Measurements from ENCODE around the gene KCNK15.

Gene KCNK15

GRCh38 chr20:44781118-44781517 is 35.5 kb downstream of the KCNK15 start:
- no peak overlapping the region for H3K27ac ChIP-seq (ENCODE audit: low read depth, low read length)
- no peak overlapping the region for H3K4me3 ChIP-seq (ENCODE audit: low read depth, low read length)
- H3K36me3 ChIP-seq (ENCODE audit: control insufficient read depth, insufficient read depth, low read length), result no peaks in the 10 kb centered on the region
- no peaks in the 10 kb centered on the region for H3K9me3 ChIP-seq (ENCODE audit: control insufficient read depth, insufficient read depth, low read length)
- no peaks in the 10 kb centered on the region for H3K27me3 ChIP-seq (ENCODE audit: control insufficient read depth, insufficient read depth, low read length)
- peaks cover 22% of the 10 kb centered on the region for H3K4me1 ChIP-seq (ENCODE audit: control insufficient read depth, insufficient read depth, low read length)
- H3K9ac ChIP-seq (ENCODE audit: low read depth, low read length), result no peak overlapping the region

GRCh38 chr20:44781791-44782190 is 36.1 kb downstream of the KCNK15 start:
- Histone ChIP-seq H3K9ac (ENCODE audit: low read depth, low read length) (no peak overlapping the region), H3K36me3 (ENCODE audit: control insufficient read depth, insufficient read depth, low read length) (no peaks in the 10 kb centered on the region), H3K9me3 (ENCODE audit: control insufficient read depth, insufficient read depth, low read length) (no peaks in the 10 kb centered on the region), H3K27me3 (ENCODE audit: control insufficient read depth, insufficient read depth, low read length) (no peaks in the 10 kb centered on the region), H3K27ac (ENCODE audit: low read depth, low read length) (no peak overlapping the region), H3K4me3 (ENCODE audit: low read depth, low read length) (no peak overlapping the region), H3K4me1 (ENCODE audit: control insufficient read depth, insufficient read depth, low read length) (peaks cover 27% of the 10 kb centered on the region)

GRCh38 chr20:44784688-44785087 is 39.0 kb downstream of the KCNK15 start:
- H3K4me3 ChIP-seq (ENCODE audit: low read depth, low read length), result peak overlapping the region; percentile 0; the same call in 1 of the 2 replicates
- peak overlapping the region; percentile 29; the same call in 1 of the 2 replicates for H3K9ac ChIP-seq (ENCODE audit: low read depth, low read length)
- no peaks in the 10 kb centered on the region for H3K27me3 ChIP-seq (ENCODE audit: control insufficient read depth, insufficient read depth, low read length)
- H3K9me3 ChIP-seq (ENCODE audit: control insufficient read depth, insufficient read depth, low read length), result no peaks in the 10 kb centered on the region
- H3K27ac ChIP-seq (ENCODE audit: low read depth, low read length), result peak overlapping the region; percentile 59
- peaks cover 27% of the 10 kb centered on the region for H3K4me1 ChIP-seq (ENCODE audit: control insufficient read depth, insufficient read depth, low read length)
- no peaks in the 10 kb centered on the region for H3K36me3 ChIP-seq (ENCODE audit: control insufficient read depth, insufficient read depth, low read length)

- no peak overlapping the region for H3K9ac ChIP-seq (ENCODE audit: low read depth, low read length)
- H3K36me3 ChIP-seq (ENCODE audit: control insufficient read depth, insufficient read depth, low read length), result no peaks in the 10 kb centered on the region
- no peak overlapping the region for H3K27ac ChIP-seq (ENCODE audit: low read depth, low read length)
- no peak overlapping the region for H3K4me3 ChIP-seq (ENCODE audit: low read depth, low read length)
- peaks cover 27% of the 10 kb centered on the region for H3K4me1 ChIP-seq (ENCODE audit: control insufficient read depth, insufficient read depth, low read length)
- no peaks in the 10 kb centered on the region for H3K9me3 ChIP-seq (ENCODE audit: control insufficient read depth, insufficient read depth, low read length)
- no peaks in the 10 kb centered on the region for H3K27me3 ChIP-seq (ENCODE audit: control insufficient read depth, insufficient read depth, low read length)
Measured at GRCh38 chr20:44785768-44786167, 40.1 kb downstream of the KCNK15 start.

GRCh38 chr20:44787299-44787698 is 41.6 kb downstream of the KCNK15 start:
- no peaks in the 10 kb centered on the region for H3K36me3 ChIP-seq (ENCODE audit: control insufficient read depth, insufficient read depth, low read length)
- no peaks in the 10 kb centered on the region for H3K9me3 ChIP-seq (ENCODE audit: control insufficient read depth, insufficient read depth, low read length)
- peaks cover 27% of the 10 kb centered on the region for H3K4me1 ChIP-seq (ENCODE audit: control insufficient read depth, insufficient read depth, low read length)
- no peak overlapping the region for H3K4me3 ChIP-seq (ENCODE audit: low read depth, low read length)
- H3K27me3 ChIP-seq (ENCODE audit: control insufficient read depth, insufficient read depth, low read length), result no peaks in the 10 kb centered on the region
- no peak overlapping the region for H3K27ac ChIP-seq (ENCODE audit: low read depth, low read length)
- H3K9ac ChIP-seq (ENCODE audit: low read depth, low read length), result no peak overlapping the region

DNA sequence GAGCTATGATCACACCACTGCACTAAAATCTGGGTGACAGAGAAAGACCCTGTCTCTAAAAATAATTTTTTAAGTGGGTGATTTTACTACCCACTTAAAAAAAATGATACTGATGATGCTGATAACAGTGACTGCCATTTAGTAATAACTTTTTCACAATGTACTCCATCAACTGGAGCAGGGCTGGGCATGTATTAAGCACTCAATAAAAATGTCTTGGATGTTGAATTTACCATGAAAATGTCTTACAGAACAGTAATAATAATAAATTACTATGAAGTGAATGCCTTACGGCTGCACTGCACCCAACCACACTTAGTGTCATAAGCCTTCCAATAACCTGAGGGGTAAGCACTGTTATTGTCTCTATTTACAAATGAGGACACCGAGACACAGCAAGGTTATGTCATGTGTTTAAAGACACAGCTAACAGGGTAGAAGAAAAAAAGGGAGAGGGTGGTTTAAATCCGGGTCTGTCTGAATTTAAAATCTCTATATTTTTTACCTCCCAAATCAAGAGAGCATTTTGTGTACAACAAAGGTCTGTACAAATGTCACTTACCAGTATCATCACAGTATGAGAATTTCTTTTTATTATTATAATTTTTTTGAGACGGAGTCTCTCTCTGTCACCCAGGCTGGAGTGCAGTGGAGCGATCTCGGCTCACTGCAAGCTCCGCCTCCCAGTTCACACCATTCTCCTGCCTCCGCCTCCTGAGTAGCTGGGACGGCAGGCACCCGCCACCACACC is 43.2 kb downstream of the KCNK15 start:
- Histone ChIP-seq H3K4me1 (ENCODE audit: control insufficient read depth, insufficient read depth, low read length) (peaks cover 27% of the 10 kb centered on the region), H3K9ac (ENCODE audit: low read depth, low read length) (no peak overlapping the region), H3K27me3 (ENCODE audit: control insufficient read depth, insufficient read depth, low read length) (no peaks in the 10 kb centered on the region), H3K9me3 (ENCODE audit: control insufficient read depth, insufficient read depth, low read length) (no peaks in the 10 kb centered on the region), H3K4me3 (ENCODE audit: low read depth, low read length) (no peak overlapping the region), H3K36me3 (ENCODE audit: control insufficient read depth, insufficient read depth, low read length) (no peaks in the 10 kb centered on the region), H3K27ac (ENCODE audit: low read depth, low read length) (no peak overlapping the region)

- Histone ChIP-seq H3K4me1 (ENCODE audit: control insufficient read depth, insufficient read depth, low read length) (peaks cover 9% of the 10 kb centered on the region), H3K9ac (ENCODE audit: low read depth, low read length) (no peak overlapping the region), H3K27me3 (ENCODE audit: control insufficient read depth, insufficient read depth, low read length) (no peaks in the 10 kb centered on the region), H3K36me3 (ENCODE audit: control insufficient read depth, insufficient read depth, low read length) (no peaks in the 10 kb centered on the region), H3K4me3 (ENCODE audit: low read depth, low read length) (no peak overlapping the region), H3K9me3 (ENCODE audit: control insufficient read depth, insufficient read depth, low read length) (no peaks in the 10 kb centered on the region), H3K27ac (ENCODE audit: low read depth, low read length) (no peak overlapping the region)
Measured at GRCh38 chr20:44790638-44791393, 45.2 kb downstream of the KCNK15 start.

DNA sequence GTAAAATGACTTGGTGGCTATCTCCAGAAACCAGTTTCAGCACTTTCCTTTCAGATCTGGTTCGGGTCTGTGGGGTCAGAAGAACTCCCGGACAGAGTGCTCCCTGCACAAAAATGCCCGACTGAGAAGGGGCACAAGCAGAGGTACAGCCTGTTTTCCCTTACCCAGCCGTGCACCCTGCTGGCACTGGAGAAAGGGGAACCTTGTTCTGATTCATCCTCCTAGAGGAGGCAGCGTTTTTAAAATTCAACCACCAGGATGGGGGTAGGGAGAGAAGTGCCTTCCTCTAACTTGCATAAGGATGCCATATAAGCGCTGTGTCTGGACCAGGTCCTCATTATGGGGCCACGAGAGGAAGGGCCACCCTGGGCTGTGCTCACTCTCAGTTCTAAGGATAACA is 47.1 kb downstream of the KCNK15 start:
- peaks cover 11% of the 10 kb centered on the region for H3K4me1 ChIP-seq (ENCODE audit: control insufficient read depth, insufficient read depth, low read length)
- no peak overlapping the region for H3K4me3 ChIP-seq (ENCODE audit: low read depth, low read length)
- H3K27ac ChIP-seq (ENCODE audit: low read depth, low read length), result no peak overlapping the region
- no peaks in the 10 kb centered on the region for H3K9me3 ChIP-seq (ENCODE audit: control insufficient read depth, insufficient read depth, low read length)
- no peak overlapping the region for H3K9ac ChIP-seq (ENCODE audit: low read depth, low read length)
- H3K36me3 ChIP-seq (ENCODE audit: control insufficient read depth, insufficient read depth, low read length), result no peaks in the 10 kb centered on the region
- no peaks in the 10 kb centered on the region for H3K27me3 ChIP-seq (ENCODE audit: control insufficient read depth, insufficient read depth, low read length)

DNA sequence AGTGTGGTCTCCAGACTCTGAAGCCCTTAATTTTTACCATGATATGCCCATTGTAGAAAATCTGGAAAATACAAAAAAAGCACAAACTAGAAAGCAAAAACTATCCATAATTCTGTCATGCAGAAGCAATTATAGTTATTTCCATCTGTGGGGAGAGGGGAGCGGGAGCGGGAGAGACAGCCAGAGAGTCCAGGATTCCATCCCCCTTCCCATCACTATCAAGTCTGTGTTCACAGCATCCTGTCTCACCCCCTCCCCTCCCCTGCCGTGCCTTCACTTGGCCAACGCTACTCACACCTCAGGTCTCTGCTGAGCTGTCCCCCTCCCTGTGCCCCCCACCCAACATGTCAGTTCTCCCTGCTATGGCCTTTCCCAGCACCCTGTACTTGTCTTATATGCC is 50.2 kb downstream of the KCNK15 start:
- peaks cover 11% of the 10 kb centered on the region for H3K4me1 ChIP-seq (ENCODE audit: control insufficient read depth, insufficient read depth, low read length)
- H3K9me3 ChIP-seq (ENCODE audit: control insufficient read depth, insufficient read depth, low read length), result no peaks in the 10 kb centered on the region
- no peak overlapping the region for H3K27ac ChIP-seq (ENCODE audit: low read depth, low read length)
- H3K36me3 ChIP-seq (ENCODE audit: control insufficient read depth, insufficient read depth, low read length), result no peaks in the 10 kb centered on the region
- no peak overlapping the region for H3K9ac ChIP-seq (ENCODE audit: low read depth, low read length)
- H3K4me3 ChIP-seq (ENCODE audit: low read depth, low read length), result no peak overlapping the region
- no peaks in the 10 kb centered on the region for H3K27me3 ChIP-seq (ENCODE audit: control insufficient read depth, insufficient read depth, low read length)

DNA sequence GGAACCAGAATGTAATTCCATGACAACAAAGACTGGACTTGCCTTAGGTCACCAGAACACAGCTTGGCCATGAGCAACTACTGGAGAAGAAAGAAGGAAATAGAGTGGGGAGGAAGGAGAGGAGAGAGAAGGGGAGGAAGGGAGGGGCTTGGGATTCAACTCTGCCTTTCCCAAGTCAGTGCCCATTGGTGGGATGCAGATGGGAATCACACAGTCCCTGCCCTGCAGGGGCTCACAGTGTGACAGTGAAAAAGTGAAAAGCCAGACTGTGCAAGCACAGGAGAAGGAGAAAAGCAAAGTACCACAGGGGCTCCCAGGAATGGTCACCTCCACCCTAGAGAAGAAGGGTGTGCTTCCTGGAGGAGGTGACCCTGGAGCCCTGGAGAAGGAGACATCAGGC is 50.6 kb downstream of the KCNK15 start:
- Histone ChIP-seq H3K9me3 (ENCODE audit: control insufficient read depth, insufficient read depth, low read length) (no peaks in the 10 kb centered on the region), H3K27ac (ENCODE audit: low read depth, low read length) (no peak overlapping the region), H3K27me3 (ENCODE audit: control insufficient read depth, insufficient read depth, low read length) (no peaks in the 10 kb centered on the region), H3K4me3 (ENCODE audit: low read depth, low read length) (no peak overlapping the region), H3K4me1 (ENCODE audit: control insufficient read depth, insufficient read depth, low read length) (peaks cover 11% of the 10 kb centered on the region), H3K9ac (ENCODE audit: low read depth, low read length) (no peak overlapping the region), H3K36me3 (ENCODE audit: control insufficient read depth, insufficient read depth, low read length) (no peaks in the 10 kb centered on the region)

GRCh38 chr20:44796758-44797457 is 51.2 kb downstream of the KCNK15 start:
- H3K9me3 ChIP-seq (ENCODE audit: control insufficient read depth, insufficient read depth, low read length), result no peaks in the 10 kb centered on the region

More at GRCh38 chr20:44796758-44797457, 51.2 kb downstream of the KCNK15 start:
- peaks cover 11% of the 10 kb centered on the region for H3K4me1 ChIP-seq (ENCODE audit: control insufficient read depth, insufficient read depth, low read length)
- no peaks in the 10 kb centered on the region for H3K36me3 ChIP-seq (ENCODE audit: control insufficient read depth, insufficient read depth, low read length)
- H3K27ac ChIP-seq (ENCODE audit: low read depth, low read length), result no peak overlapping the region
- no peak overlapping the region for H3K9ac ChIP-seq (ENCODE audit: low read depth, low read length)
- no peaks in the 10 kb centered on the region for H3K27me3 ChIP-seq (ENCODE audit: control insufficient read depth, insufficient read depth, low read length)
- no peak overlapping the region for H3K4me3 ChIP-seq (ENCODE audit: low read depth, low read length)
